ENCODE measurements around the gene PTPN14. TPM values are rescaled to one million over a fixed set of nuclear protein-coding genes. Genes with fewer than 3 reads are reported as not detected.

The PTPN14 gene
- total RNA-seq, 1 experiment from 2014 or later, result 37.5 TPM

GRCh38 chr1:214402613-214403083 lies 148.8 kb downstream of the PTPN14 start (continued):
- TF ChIP-seq JUND (IDR thresholded peaks at IDR 0.05) (no peak), SIN3A (IDR thresholded peaks at IDR 0.05; ENCODE audit: low read depth) (no peak), ZBTB33 (IDR thresholded peaks at IDR 0.05; ENCODE audit: extremely low read depth, insufficient replicate concordance, low read length) (no peak), YY1 (IDR thresholded peaks at IDR 0.05; ENCODE audit: extremely low read depth, insufficient replicate concordance, low read depth, low read length) (no peak), CBX3 (IDR thresholded peaks at IDR 0.05; ENCODE audit: low read depth) (no peak)

GRCh38 chr1:214401666-214402065 lies 149.7 kb downstream of the PTPN14 start:
- no peak for TF ChIP-seq EGR1 (IDR thresholded peaks at IDR 0.05; ENCODE audit: low read depth)
- no peak for TF ChIP-seq SIN3A (IDR thresholded peaks at IDR 0.05; ENCODE audit: low read depth)
- TF ChIP-seq CTCF (IDR thresholded peaks at IDR 0.05 in 2 of 3, conservative IDR thresholded peaks at IDR 0.05 in 1 of 3; ENCODE audit: borderline replicate concordance in 1 of 3, insufficient read depth in 1 of 3, low read depth in 2 of 3, low read length in 2 of 3), result no peak
- TF ChIP-seq JUND (IDR thresholded peaks at IDR 0.05), result no peak
- TF ChIP-seq EZH2phosphoT487 (IDR thresholded peaks at IDR 0.05; ENCODE audit: borderline replicate concordance), result no peak
- TF ChIP-seq SP1 (IDR thresholded peaks at IDR 0.05; ENCODE audit: low read depth), result no peak
- TF ChIP-seq FOSL1 (IDR thresholded peaks at IDR 0.05; ENCODE audit: low read depth), result no peak
- no peak for TF ChIP-seq ZNF274 (IDR thresholded peaks at IDR 0.05; ENCODE audit: low read depth, low read length)
- TF ChIP-seq REST (IDR thresholded peaks at IDR 0.05; ENCODE audit: low read depth), result no peak
- TF ChIP-seq EZH2 (IDR thresholded peaks at IDR 0.05), result no peak
- Histone ChIP-seq H3K9me3 (ENCODE audit: control insufficient read depth in 1 of 2, insufficient read depth in 1 of 2, low read depth in 1 of 2, low read length in 2 of 2) (no peaks in the 10 kb centered on the region), H3K9ac (ENCODE audit: low read length) (no peak overlapping the region), H3K9me2 (ENCODE audit: insufficient read depth) (no peaks in the 10 kb centered on the region), H3K4me3 (replicated peaks in 1 of 2; ENCODE audit: low read depth in 1 of 2, low read length in 2 of 2) (no peak overlapping the region), H4K20me1 (ENCODE audit: insufficient read depth) (no peaks in the 10 kb centered on the region), H3K36me3 (ENCODE audit: control insufficient read depth in 1 of 2, insufficient read depth in 2 of 2, low read length in 2 of 2) (peaks cover 0 to 8% of the 10 kb centered on the region in 2 experiments; a peak in 1 of 4 replicates), H3K79me2 (ENCODE audit: insufficient read depth, low read length) (0 out of 2 replicates have a peak, but pooled peaks cover 5% of the 10 kb centered on the region), H2AFZ (ENCODE audit: low read depth, low read length, poor library complexity, severe bottlenecking) (no peak overlapping the region), H3K27me3 (ENCODE audit: insufficient read depth, low read length) (no peaks in the 10 kb centered on the region), H3K4me2 (ENCODE audit: low read length) (no peak overlapping the region), H3K4me1 (ENCODE audit: control insufficient read depth in 1 of 2, insufficient read depth in 2 of 2, low read length in 2 of 2) (peaks cover 24 to 34% of the 10 kb centered on the region in 2 experiments), H3K27ac (ENCODE audit: low read depth, low read length) (no peak overlapping the region)
- ChIA-PET CTCF (no interaction called here), RAD21 (ENCODE audit: low non-redundant PET in 1 of 2, low total read pairs in 2 of 2, uncharacterized antibody in 2 of 2, unreplicated experiment in 2 of 2) (no interaction called here), POLR2A (no interaction called here)
- no TSS peak for BruUV-seq (replicated peaks)
- intact Hi-C loops (cut with micrococcal nuclease), result no loop called here
- DNase-seq (ENCODE audit: low read depth, low spot score) (no peak), ATAC-seq (no peak)
